HG03066 (cell line): ENCODE measurements around the gene DDX27.

Experiments used
- ATAC-seq: cut with Tn5 transposase; IDR thresholded peaks from one replicate; pipeline ENCODE4 v1.9.1; 2021; ENCODE audit warnings: low read depth; ENCODE audit not compliant: unreplicated experiment

DDX27 gene

DNA sequence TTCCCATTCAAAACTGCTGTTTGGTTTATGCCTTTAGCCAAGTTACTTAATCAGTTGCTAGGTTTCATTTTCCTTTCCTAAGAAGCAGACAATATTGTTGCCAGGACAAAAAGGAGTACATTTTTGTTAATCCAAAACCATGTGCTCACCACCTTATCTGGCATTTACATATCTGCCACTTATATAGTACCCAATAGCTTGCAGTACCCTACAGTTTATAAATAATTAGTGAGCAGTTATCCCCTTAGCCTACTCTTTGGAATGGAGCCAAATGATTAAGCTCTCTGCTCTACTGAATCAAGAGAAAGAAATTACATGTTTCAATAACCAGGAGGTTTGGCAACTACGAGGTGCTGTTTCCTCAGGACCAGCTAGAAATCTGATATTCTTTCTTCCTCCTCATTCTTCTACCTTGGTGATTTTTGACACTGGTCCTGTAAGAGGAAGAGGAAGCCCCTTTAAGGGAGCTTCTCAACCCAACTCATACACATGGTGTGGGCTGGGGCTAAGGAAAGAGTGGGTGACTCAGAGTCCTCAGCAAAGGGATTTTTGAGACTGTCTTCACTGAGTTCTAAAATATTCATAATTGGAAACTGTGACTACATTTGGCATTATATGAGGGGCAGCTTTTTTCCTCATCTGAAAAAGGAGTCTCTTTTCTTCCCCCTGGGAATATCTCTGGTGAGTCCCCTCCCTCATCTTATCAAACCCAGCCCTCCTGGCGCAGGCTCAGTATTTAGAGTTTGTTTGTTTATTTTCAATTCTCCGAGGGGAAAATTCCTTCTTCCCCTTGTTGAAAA lies 57.1 kb downstream of the DDX27 start:
- ATAC-seq = no peak

DNA sequence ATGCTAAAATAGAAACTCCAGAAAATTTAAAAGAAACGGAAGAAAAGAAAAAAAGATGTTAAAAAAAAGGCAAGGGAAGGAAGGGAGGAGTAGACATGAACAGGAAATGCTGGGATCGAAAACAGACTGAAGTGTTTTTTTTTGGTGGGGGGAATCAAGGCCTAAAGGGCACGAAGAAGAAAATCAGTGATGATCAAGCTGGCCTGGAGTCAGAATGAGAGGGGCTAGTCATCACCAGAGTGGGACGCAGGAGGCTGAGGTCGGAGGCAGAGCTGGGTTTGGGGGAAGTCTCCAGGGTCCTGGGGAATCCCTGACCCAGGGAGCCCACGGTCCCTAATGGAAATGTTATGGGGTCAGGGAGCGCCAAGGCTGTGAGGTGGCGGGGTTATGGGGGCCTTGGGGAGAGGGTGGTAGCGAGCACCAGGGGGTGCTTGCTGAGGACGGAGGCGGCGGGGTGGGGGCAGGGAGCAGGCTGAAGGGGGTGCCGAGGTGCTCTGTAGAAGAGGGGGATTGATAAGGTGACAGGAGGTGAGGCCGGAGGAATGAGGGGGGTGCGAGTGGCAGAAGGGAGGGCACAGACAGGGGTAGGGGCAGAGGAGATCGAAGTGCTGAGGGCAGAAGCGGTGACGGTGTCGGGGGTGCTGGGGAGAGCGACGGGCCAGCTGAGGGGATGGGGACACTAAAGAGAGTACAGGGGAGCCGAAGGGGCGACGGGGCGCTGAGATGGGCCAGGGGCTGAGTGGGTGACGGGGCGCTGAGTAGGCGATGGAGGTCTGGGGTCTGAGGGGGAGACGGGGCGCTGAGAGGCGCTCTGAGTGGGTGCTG lies 58.0 kb downstream of the DDX27 start:
- ATAC-seq = no peak

DNA sequence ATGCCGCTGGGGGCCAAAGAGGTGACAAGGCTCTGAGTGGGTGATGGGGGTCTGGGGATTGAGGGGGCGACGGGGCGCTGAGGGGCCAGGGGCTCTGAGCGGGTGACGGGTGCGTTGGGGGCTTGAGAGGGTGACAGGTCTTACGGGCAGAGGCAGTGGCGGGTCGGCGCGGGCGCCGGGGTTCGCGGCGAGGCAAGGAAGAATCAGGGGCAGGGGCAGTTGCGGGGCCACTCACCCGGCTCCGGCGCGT lies 58.5 kb downstream of the DDX27 start:
- ATAC-seq = no peak

DNA sequence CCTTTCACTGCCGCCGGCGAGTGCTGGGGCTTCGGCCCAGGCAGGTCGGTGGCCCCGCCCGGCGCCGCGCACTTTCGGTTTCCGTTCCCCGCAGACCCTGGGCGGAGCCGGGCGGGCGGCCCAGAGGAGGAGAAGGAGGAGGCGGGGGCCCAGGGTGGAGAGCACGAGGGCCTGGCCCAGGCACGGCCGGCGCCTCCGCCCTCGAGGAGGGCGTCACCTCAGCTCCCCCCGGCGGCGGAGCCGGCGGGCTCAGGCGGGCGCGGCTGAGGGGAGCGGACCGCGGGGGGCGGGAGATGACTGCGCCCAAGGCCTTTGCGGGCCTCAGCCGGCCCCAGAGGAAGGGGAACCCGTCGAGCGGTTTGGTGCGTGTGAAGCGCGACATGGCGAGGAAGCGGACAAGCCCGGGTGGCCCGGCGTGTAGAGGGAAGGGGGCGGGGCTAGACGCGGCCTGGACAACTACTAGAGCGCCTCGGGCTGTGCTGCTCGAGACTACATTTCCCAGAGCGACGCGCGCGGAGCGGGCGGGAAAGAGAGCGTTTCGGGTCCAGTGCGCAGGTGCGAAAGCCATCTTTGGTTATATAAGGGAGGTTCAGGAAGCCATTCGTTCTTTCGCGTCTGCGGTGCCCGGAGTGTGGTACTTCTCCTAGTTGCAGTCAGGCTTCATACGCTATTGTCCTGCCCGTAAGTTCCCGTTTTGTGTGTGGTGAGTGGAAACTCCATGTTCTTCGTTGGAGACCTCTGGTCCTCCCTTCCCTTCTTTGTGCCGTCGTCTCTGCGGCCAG lies 59.0 kb downstream of the DDX27 start, which contains the start of gene ZNFX1:
TSS of gene ZNFX1 (minus strand) at position 22 of the 782 bp plus-strand sequence. CDS start 2,218 bp downstream, outside the sequence.
- ATAC-seq = peak; percentile 82

DNA sequence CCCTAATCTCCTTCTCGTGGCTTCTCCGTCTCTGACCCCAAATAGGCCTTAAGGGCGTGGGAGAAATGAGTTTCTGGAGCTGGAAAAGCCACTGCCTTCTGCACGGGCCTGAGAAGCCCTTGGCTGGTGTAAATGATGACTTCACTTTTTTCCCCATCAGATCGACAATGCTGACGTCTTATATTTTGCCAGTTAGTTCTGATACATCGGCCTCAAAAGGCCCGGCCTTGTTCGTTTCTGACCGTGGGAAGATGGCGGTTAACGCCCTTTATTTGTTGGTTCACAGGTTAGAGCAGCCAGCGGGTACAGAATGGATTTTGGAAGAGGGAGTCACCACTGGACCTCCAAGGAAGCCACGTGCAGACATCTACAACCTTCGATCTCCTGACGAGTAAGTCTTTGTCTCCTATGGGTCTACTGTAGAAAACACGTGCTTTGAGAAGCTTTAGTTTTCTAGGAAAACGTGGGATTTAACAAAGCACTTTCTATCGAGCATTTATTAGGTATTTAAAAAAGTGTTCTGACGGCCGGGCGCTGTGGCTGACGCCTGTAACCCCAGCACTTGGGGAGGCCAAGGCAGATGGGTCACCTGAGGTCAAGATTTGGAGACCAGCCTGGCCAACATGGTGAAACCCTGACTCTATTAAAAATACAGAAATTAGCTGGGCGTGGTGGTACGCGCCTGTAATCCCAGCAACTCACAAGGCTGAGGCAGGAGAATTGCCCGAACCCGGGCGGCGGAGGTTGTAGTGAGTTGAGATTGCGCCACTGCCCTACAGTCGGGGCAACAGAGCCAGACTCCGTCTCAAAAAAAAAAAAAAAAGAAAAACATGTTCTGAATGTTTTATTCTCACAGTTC lies 59.8 kb downstream of the DDX27 start:
- ATAC-seq = peak; percentile 2

DNA sequence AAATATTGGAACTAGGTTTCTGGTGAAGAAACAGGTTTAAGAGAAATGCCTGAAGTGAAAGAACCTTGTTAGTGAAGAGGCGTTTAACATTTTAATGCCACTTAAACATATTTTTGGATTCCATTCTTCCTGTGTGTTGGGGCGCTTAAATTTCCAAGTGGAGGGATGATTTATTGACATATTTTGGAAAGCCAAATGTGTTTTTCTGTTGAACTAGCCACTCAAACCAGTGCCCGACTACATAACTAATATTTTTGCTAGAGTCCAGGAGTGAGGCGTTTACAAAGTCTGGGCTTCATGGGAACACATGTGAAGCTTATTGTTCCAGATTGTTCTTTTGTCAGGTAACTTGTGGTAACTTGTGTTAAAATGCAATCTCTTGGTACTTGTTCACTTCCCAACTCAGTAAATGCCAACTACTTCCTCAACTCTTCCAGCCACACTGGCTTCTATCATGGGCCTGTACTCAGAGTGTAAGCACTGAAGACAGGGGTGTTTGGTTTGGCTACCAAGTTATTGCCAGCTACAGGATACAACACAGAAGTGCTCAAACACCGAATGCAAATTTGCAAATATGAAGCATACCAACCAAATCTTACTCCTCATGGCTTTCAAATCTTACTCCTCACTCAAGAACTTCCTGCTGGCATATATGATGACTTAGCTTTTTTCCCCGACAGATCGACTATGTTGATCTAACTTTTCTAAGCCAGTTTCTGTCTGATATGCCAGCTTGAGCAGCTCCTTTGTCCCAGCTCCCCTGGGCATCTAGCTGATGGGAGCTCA lies 60.7 kb downstream of the DDX27 start:
- ATAC-seq = no peak

DNA sequence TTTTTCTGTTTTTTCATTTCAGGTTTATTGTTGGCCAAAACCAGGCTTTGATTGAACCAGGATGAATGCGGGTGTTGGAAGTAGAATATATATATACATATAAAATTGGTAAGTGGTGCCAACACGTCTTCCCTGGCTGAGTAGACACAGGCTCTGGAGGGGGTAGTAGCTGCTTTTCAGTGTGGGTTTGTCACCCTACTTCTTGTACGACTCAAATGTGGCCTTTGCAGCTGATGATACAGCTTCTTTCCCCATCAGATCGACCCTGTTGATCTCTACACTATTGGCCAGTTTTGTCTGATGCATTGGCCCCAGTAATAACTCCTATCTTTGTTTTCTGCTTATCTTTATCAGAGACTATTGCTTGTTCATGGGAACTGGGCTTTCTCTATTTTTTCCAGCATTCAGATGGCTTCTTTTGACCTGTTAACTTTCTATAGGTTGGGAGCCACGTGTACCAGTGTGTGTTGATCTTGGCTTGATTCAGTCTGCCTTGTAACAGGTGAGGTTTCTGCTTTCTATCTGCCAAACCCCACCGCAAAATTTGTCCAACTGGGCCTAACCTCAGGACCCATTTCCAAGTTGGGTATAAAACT lies 61.3 kb downstream of the DDX27 start:
- no peak for ATAC-seq

DNA sequence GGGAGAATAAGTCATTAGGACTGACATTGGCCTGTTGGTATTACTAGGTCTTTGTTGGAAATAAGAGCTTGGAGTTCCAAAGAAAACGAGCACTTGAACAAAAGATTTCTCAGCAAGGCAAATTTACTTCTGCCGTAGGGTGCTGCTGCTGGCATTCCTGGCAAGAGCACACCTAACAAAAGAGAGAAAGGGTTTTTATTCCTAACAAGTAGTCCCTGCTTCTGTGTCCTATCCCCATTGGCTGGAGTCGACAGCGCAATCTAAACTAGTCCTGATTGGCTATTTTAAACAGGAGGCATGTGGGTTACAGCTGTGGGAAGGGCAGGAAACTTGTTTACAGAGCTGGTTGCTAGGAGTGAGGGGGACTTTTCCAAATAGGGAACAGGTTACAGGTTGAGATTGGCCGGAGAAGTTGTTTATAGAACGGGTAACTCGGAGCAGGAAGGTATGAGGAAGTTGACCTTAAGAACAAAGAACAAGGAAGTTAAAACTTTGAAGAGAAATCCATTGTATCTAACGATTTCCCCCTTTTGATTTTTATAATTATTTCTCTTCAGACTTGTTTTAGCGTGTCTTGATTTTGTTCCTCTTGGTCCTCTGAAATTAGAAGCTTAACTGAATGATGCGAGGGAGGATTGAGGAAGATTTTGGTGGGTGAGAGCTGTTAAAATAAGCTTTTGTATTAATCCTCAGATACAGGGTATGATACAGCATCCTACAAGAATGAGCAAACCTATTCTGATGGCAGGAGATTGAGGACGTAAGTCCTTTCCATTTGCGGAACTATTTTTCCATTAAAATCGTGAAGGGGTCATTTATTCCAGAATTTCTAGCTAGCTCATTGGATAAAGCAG lies 62.1 kb downstream of the DDX27 start:
- no peak for ATAC-seq

DNA sequence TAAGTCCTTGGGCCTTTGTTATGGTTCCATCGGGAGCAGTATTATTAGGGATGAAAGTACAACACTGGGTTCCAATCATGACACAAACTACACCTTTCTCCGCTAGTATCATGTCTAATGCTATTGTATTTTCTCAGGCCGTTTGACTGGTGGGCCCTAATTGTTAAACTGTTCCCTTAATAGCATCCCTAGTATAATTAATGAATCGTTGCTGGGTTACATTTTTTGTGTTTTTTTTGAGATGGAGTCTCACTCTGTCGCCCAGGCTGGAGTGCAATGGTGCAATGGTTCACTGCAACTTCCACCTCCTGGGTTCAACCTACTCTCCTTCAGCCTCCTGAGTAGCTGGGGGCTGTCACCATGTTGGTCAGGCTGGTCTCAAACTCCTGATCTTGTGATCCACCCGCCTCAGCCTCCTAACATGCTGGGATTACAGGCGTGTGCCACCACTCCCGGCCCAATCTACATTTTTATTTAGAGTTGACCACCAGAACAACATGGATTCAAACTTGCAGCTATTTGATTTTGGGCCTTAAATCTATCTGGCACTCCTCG lies 62.8 kb downstream of the DDX27 start:
- ATAC-seq = no peak

DNA sequence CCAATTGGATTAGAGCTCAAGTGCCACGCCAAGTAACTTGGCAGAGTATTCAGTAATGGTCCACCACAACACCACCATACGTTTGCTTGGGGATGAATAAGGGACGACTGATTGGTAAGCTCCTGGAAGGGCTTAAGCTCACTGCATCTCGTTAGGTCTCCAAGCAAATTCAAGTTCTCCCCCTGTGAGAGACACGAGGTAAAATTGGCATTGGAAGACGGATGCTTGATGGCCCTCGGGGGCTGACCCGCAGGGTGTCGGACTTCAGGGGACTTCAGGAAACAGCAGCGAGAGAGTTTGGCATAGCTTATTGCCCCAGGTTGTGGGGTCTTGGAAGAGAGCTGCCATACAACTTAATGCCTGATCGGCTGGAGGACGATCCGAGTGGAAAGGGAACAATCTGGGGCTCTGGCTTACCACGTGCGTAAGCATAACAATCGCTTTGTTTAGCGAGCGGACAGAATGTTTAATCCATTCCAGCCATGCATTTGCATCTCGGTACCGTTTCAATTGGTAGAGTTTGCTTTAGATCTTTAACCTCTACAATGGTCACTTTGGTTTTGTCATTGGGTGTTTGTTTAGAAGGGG lies 63.5 kb downstream of the DDX27 start:
- no peak for ATAC-seq

DNA sequence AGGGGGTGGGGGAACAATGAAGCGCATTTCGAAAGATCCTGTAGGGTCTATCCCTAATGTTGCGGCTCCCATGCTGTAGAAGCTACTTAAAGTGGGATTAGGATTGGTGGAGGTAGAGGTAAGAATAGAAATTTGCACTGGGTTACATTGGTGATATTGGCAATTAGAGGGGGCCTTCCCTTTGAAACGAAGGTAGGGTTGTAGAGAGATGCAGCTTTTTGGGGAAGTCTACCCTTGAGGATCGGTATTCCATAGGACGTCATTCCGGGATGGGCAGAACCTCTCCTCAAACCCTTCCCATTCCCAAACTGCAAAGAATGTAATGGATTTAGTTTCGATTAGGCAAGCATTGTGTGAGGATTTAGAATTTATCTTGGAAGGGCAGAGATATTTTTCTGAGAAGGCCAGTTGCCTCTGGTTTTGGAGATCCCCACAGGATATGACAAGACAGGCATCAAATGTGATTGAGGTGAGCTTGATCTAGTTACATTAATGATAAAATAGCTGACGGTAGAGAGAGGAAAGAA lies 64.0 kb downstream of the DDX27 start:
- ATAC-seq = no peak

DNA sequence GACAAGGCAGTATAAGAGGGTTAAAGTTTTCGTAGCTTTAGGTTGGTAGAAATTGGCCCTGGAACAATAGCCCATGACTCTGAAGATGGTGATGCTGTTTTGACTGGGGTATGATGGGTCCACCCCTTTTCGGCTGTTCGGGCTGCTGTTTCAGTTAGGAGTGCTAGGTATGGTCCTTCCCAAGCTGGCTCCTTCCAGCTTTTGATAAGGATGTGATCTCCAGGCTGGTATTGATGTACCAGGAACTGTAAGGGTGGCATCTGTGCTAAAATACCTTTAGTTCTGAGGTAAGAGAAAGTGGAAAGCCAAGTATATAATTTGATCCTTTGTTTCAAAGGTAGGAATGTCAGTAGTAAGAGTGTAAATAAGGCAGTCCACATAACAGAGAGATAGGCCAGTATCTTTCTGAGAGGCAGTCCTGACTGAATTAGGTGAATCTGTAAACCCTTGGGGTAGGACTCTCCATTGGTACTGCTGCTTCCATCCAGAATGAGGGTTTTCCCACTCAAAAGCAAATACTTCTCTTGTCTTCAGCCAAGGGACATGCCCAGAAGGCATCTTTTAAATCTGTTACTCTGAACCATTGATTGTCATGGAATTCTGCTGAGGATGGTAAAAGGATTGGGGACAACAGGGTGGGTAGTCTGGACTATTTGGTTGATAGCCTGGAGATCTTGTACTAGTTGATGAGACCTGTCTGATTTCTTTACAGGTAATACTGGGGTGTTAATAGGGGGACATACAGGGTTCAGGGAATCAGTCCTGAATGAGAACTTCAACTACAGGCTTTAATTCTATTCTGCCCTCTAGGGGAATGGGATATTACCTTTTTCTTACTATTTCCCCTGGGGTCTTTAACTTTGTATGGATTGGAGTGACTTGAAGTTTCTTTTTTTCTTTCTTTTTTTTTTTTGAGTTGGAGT lies 64.7 kb downstream of the DDX27 start:
- no peak for ATAC-seq

DNA sequence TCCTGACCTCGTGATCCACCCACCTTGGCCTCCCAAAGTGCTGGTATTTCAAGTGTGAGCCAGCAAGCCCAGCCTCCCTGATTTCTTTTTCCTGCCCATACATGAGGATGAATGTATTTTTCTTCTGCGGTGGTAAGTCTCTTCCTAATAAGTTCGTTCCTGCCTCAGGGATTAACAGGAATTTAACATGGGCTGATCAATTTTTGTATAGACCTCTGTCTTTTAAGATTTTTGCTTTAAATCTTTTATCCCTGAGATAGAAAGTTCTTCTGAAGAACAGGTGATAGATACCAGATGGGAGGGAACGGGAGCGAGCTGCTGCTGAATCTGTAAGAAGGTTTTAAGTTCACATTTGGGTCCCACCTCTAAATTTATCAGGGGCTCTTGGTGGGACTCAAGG lies 65.6 kb downstream of the DDX27 start:
- no peak for ATAC-seq

DNA sequence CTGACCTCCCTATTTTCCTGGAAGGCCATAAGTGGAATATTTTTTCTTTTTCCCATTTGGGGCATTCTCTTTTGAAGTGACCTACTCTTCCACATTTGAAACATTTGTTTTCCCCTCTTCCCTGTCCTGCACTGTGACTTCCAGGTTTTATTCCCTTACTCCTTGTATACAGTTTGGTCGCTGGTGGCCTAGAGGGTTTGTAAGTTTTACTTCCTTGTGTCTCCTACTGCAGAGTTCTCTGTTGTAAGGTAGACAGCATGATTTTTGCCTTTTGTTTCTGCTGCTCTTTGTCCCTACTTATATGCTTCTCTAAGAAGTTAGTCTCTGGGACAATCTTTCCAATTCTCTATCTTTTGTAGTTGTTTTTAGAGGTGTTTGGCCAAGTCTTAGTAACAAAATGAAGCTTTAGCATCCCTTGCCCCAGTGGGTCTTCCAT lies 66.0 kb downstream of the DDX27 start:
- no peak for ATAC-seq

DNA sequence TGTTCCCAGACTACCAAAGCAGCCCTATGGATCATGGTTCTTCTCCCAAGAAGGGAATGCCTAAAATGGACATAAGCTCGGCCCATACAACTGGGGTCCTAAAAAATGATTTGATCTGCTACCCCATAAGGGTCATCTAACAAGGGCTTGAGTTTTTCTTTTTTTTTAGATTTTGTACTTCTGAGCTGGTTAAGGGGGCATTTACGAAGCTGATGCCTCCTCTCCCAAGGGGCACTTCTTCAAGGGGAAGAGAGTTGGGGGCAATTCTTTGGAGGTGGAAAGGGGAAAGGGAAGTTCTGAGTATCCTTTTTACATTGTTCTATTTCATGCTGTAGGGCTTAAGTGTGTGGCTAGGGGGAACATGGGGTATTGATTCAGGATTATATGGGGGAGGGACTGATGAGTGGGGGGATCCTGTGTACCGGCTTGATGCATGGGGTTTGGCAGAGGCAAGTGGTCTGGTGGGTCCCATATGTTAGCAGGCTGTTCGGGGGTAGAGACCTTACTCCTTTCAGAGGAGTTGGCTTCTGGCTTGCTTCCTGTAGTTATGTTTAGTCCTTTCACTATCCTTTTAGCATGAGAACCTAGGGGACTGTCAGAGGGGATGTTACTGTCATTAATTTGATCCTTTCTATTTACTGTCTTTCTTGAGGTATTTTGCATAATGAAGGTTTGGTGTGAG lies 66.7 kb downstream of the DDX27 start:
- no peak for ATAC-seq
